SK-N-SH (cell line): Measurements from ENCODE around the gene SULT2B1. TPM values are rescaled to one million over a fixed set of nuclear protein-coding genes. Genes with fewer than 3 reads are reported as not detected.

ENCODE experiments used
- CTCF ChIA-PET: fragments of 300-600, 350-600 bp; formaldehyde crosslinking; extraction: SDS; loops from one replicate; lab custom pipeline; 2021; lab: Yijun Ruan, JAX
- POLR2A ChIA-PET: fragments of 350-600 bp; sonication (Branson Sonifier 250); formaldehyde crosslinking; extraction: SDS; loops from one replicate; lab custom pipeline; 2020; ENCODE audit warnings: antibody characterized with exemption, inconsistent platforms; lab: Yijun Ruan, JAX
- DNase-seq: peaks from one replicate; pipeline ENCODE4 v3.0.0; 2012
- H2AFZ ChIP-seq: fragments of 200-600 bp; sonication (generic); 2 replicates; pipeline ENCODE4 v1.8.1; 2016; ENCODE audit warnings: antibody characterized with exemption, mild to moderate bottlenecking, low read depth
- H3F3A ChIP-seq: fragments of 200-600 bp; sonication (generic); replicated peaks from 2 replicates; pipeline ENCODE3; 2016; ENCODE audit warnings: antibody characterized with exemption, mild to moderate bottlenecking; ENCODE audit not compliant: insufficient read depth
- H3K27ac ChIP-seq, 2 experiments: fragments of 200-500 bp in 1 of 2; fragments of 200-600 bp in 1 of 2; sonication (Bioruptor generic) in 1 of 2; sonication (generic), shearing (Covaris generic) in 1 of 2; 2 replicates each; pipeline versions ENCODE4 v1.5.1 to v1.6.1; 2014 to 2016; ENCODE audit warnings: low read depth in 2 of 2, inconsistent platforms in 1 of 2, low read length in 1 of 2, mild to moderate bottlenecking in 1 of 2, mixed read lengths in 1 of 2
- H3K27me3 ChIP-seq: fragments of 200-600 bp; sonication (generic), shearing (Covaris generic); 2 replicates; pipeline ENCODE4 v1.6.1; 2016; ENCODE audit warnings: mixed run types; ENCODE audit not compliant: insufficient read depth
- H3K36me3 ChIP-seq, 2 experiments: fragments of 200-500 bp in 1 of 2; fragments of 200-600 bp in 1 of 2; sonication (Bioruptor generic) in 1 of 2; sonication (generic) in 1 of 2; replicated peaks in 1 of 2; 2 replicates each; pipeline versions ENCODE3 to v1.5.1; 2014 to 2016; ENCODE audit warnings: low read length in 1 of 2, mild to moderate bottlenecking in 1 of 2; ENCODE audit not compliant: insufficient read depth in 2 of 2, control insufficient read depth in 1 of 2
- H3K4me1 ChIP-seq, 2 experiments: fragments of 200-500 bp in 1 of 2; fragments of 200-600 bp in 1 of 2; sonication (Bioruptor generic) in 1 of 2; sonication (generic), shearing (Covaris generic) in 1 of 2; 2 replicates each; pipeline versions ENCODE4 v1.5.1 to v1.6.1; 2014 to 2016; ENCODE audit warnings: low read depth in 1 of 2, low read length in 1 of 2, mixed run types in 1 of 2; ENCODE audit not compliant: insufficient read depth in 2 of 2, control insufficient read depth in 1 of 2
- H3K4me2 ChIP-seq: fragments of 200-600 bp; sonication (generic), shearing (Covaris generic); 2 replicates; pipeline ENCODE4 v1.6.1; 2017; ENCODE audit warnings: mixed run types
- H3K4me3 ChIP-seq, 2 experiments: fragments of 200-500 bp in 1 of 2; fragments of 200-600 bp in 1 of 2; sonication (Bioruptor generic) in 1 of 2; sonication (generic), shearing (Covaris generic) in 1 of 2; 2 replicates each; pipeline versions ENCODE4 v1.5.1 to v1.8.1; 2014 to 2016; ENCODE audit warnings: low read depth in 2 of 2, inconsistent platforms in 1 of 2, low read length in 1 of 2, mild to moderate bottlenecking in 1 of 2, mixed read lengths in 1 of 2, moderate library complexity in 1 of 2
- H3K79me2 ChIP-seq: fragments of 200-600 bp; sonication (generic); 2 replicates; pipeline ENCODE4 v1.8.1; 2017; ENCODE audit warnings: mild to moderate bottlenecking; ENCODE audit not compliant: insufficient read depth
- H3K9ac ChIP-seq: fragments of 200-600 bp; sonication (generic); 2 replicates; pipeline ENCODE4 v1.6.1; 2017; ENCODE audit warnings: mixed run types
- H3K9me2 ChIP-seq: fragments of 200-600 bp; sonication (generic); 2 replicates; pipeline ENCODE4 v1.6.1; 2017; ENCODE audit warnings: mixed run types
- H3K9me3 ChIP-seq: fragments of 200-600 bp; sonication (generic); 2 replicates; pipeline ENCODE4 v1.6.1; 2017; ENCODE audit warnings: mixed run types, mild to moderate bottlenecking, moderate library complexity
- H4K20me1 ChIP-seq: fragments of 200-600 bp; sonication (generic); 2 replicates; pipeline ENCODE4 v1.6.1; 2017; ENCODE audit warnings: mild to moderate bottlenecking, mixed run types; ENCODE audit not compliant: insufficient read depth
- CHD2 ChIP-seq: fragments of 150-350 bp; IDR thresholded peaks from 2 replicates; pipeline ENCODE4 v1.6.1; 2018; ENCODE audit warnings: low read length; ENCODE audit not compliant: partially characterized antibody
- ELF1 ChIP-seq: IDR thresholded peaks from 2 replicates; pipeline ENCODE4 v1.4.0; 2012
- FOSL2 ChIP-seq: IDR thresholded peaks from 2 replicates; pipeline ENCODE4 v1.4.0; 2012; ENCODE audit warnings: low read depth, mild to moderate bottlenecking, moderate library complexity, borderline replicate concordance
- GATA2 ChIP-seq: sonication (generic); formaldehyde crosslinking; IDR thresholded peaks from 2 replicates; pipeline ENCODE4 v1.5.0; 2020; ENCODE audit warnings: mild to moderate bottlenecking, missing genetic modification reagents
- JUND ChIP-seq: IDR thresholded peaks from 2 replicates; pipeline ENCODE4 v1.4.0; 2012
- RAD21 ChIP-seq: IDR thresholded peaks from 2 replicates; pipeline ENCODE4 v1.6.1; 2012; ENCODE audit warnings: mild to moderate bottlenecking, low read length
- RXRA ChIP-seq: IDR thresholded peaks from 2 replicates; pipeline ENCODE4 v1.4.0; 2012; ENCODE audit warnings: low read depth, mild to moderate bottlenecking, borderline replicate concordance
- SMC3 ChIP-seq: IDR thresholded peaks from 2 replicates; pipeline ENCODE4 v1.6.1; 2012; ENCODE audit warnings: low read depth, low read length, improper control_type of control experiment
- TCF12 ChIP-seq: IDR thresholded peaks from 2 replicates; pipeline ENCODE4 v1.4.0; 2012
- TEAD4 ChIP-seq: IDR thresholded peaks from 2 replicates; pipeline ENCODE4 v1.4.0; 2012; ENCODE audit warnings: mild to moderate bottlenecking, borderline replicate concordance; ENCODE audit not compliant: insufficient read depth
- YY1 ChIP-seq: IDR thresholded peaks from 2 replicates; pipeline ENCODE4 v1.4.0; 2012; ENCODE audit warnings: low read depth, mild to moderate bottlenecking
- WGBS: methylation state at CpG from one replicate; pipeline ENCODE4 v1.1.6; 2017; ENCODE audit warnings: low lambda C conversion rate; 5-methylcytosine and 5-hydroxymethylcytosine counted together
- polyA plus RNA-seq, 3 experiments: library from polyadenylated mRNA; depleted of rRNA; stranded (reverse); fragments of >200 nt; gene quantifications; 2 replicates each; pipeline ENCODE4 v1.2.3, GENCODE V29; 2012
- TF ChIP-seq, protein P1 (sequence below): fragments of 150-350 bp; IDR thresholded peaks from 2 replicates; pipeline ENCODE4 v1.6.1; 2017; ENCODE audit warnings: antibody characterized with exemption, low read length, low read depth, borderline replicate concordance
- TF ChIP-seq, protein P2 (sequence below): IDR thresholded peaks from 2 replicates; pipeline ENCODE4 v1.4.0; 2012; ENCODE audit warnings: low read depth, borderline replicate concordance
- TF ChIP-seq, protein P3 (sequence below): IDR thresholded peaks from 2 replicates; pipeline ENCODE4; 2012
- TF ChIP-seq, protein P4 (sequence below): fragments of 150-350 bp; IDR thresholded peaks from 2 replicates; pipeline ENCODE4 v1.6.1; 2016; ENCODE audit warnings: mild to moderate bottlenecking, low read depth, low read length
- TF ChIP-seq, protein P5 (sequence below): IDR thresholded peaks from 2 replicates; pipeline ENCODE4 v1.6.1; 2012; ENCODE audit warnings: mild to moderate bottlenecking, low read depth, low read length, moderate library complexity

Gene SULT2B1
- polyA plus RNA-seq, 1 of the 3 experiments (the other 2 are of a cell fraction), result 0.92 TPM

DNA sequence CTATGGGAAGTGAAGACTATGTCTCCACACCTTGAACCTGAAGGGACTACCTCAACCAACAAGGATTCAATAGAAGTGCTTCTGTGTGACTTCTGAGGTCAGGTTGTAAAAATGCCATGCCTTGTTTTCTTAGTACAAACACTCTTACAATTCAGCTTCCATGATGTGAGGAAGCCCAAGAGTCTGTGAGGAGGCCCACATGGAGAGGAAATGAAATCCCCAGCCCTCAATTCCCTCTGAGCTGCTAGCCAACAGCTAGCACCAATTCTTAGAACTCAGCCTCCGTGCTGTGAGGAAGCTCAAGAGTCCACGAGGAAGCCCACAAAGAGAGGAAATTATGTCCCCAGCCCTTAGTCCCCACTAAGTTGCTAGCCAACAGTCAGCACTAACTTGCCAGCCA, 27.8 kb upstream of the SULT2B1 start:
- no peak for DNase-seq
- no peaks in the 10 kb centered on the region for H3K36me3 ChIP-seq
- H3K27ac ChIP-seq, result no peak overlapping the region
- no peak overlapping the region for H3K4me2 ChIP-seq
- WGBS, result 17% methylated on average over 2 of the region's 2 CpGs
- no peak overlapping the region for H3K4me3 ChIP-seq
- no peaks in the 10 kb centered on the region for H3K9me2 ChIP-seq
- H3K9me3 ChIP-seq, result peaks cover 4% of the 10 kb centered on the region
- ChIA-PET POLR2A (interaction anchor here (0.6 kb wide), 1 partner anchor 54 kb away, joined by 3 read pairs; no protein-coding TSS in a partner anchor), CTCF (interaction anchor here (1.2 kb wide), 1 partner anchor 60 kb away, joined by 4 read pairs; no protein-coding TSS in a partner anchor)
- no peak overlapping the region for H3K9ac ChIP-seq
- H3K79me2 ChIP-seq, result no peaks in the 10 kb centered on the region
- TF ChIP-seq RXRA (no peak), FOSL2 (no peak), YY1 (no peak), ELF1 (no peak)
- TF ChIP-seq, protein P1, sequence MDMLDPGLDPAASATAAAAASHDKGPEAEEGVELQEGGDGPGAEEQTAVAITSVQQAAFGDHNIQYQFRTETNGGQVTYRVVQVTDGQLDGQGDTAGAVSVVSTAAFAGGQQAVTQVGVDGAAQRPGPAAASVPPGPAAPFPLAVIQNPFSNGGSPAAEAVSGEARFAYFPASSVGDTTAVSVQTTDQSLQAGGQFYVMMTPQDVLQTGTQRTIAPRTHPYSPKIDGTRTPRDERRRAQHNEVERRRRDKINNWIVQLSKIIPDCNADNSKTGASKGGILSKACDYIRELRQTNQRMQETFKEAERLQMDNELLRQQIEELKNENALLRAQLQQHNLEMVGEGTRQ, result no peak
- TF ChIP-seq, protein P2, sequence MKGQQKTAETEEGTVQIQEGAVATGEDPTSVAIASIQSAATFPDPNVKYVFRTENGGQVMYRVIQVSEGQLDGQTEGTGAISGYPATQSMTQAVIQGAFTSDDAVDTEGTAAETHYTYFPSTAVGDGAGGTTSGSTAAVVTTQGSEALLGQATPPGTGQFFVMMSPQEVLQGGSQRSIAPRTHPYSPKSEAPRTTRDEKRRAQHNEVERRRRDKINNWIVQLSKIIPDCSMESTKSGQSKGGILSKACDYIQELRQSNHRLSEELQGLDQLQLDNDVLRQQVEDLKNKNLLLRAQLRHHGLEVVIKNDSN, result no peak
- TF ChIP-seq, protein P3, sequence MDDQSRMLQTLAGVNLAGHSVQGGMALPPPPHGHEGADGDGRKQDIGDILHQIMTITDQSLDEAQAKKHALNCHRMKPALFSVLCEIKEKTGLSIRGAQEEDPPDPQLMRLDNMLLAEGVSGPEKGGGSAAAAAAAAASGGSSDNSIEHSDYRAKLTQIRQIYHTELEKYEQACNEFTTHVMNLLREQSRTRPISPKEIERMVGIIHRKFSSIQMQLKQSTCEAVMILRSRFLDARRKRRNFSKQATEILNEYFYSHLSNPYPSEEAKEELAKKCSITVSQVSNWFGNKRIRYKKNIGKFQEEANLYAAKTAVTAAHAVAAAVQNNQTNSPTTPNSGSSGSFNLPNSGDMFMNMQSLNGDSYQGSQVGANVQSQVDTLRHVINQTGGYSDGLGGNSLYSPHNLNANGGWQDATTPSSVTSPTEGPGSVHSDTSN, result no peak
- TF ChIP-seq, protein P4, sequence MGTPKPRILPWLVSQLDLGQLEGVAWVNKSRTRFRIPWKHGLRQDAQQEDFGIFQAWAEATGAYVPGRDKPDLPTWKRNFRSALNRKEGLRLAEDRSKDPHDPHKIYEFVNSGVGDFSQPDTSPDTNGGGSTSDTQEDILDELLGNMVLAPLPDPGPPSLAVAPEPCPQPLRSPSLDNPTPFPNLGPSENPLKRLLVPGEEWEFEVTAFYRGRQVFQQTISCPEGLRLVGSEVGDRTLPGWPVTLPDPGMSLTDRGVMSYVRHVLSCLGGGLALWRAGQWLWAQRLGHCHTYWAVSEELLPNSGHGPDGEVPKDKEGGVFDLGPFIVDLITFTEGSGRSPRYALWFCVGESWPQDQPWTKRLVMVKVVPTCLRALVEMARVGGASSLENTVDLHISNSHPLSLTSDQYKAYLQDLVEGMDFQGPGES, result no peak
- H3F3A ChIP-seq, result peaks cover 3% of the 10 kb centered on the region
- H3K27me3 ChIP-seq, result no peaks in the 10 kb centered on the region
- H2AFZ ChIP-seq, result no peak overlapping the region
- H3K4me1 ChIP-seq, result no peaks in the 10 kb centered on the region
- no peaks in the 10 kb centered on the region for H4K20me1 ChIP-seq

DNA sequence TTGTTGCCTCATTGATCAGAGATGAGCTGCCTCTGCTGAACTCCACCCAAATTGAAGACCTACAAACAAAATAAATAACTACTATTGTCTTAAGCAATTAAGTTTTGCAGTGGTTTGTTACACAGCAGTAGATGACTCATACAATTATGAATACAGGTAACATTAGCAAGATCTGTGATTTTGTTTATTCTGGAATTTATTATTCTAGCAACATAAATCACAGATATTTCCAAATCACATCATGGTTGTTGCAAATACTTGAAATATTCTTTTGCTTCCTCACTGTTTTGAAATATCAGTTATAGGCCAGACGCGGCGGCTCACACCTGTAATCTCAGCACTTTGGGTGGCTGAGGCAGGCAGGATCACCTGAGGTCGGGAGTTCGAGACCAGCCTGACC, 27.2 kb upstream of the SULT2B1 start:
- H3F3A ChIP-seq, result peaks cover 3% of the 10 kb centered on the region
- no peak for DNase-seq
- H3K9me3 ChIP-seq, result peaks cover 4% of the 10 kb centered on the region
- 79% methylated on average over 5 of the region's 5 CpGs for WGBS
- H3K27ac ChIP-seq, result no peak overlapping the region
- H3K4me1 ChIP-seq, result no peaks in the 10 kb centered on the region
- ChIA-PET CTCF (interaction anchor here (1.2 kb wide), 1 partner anchor 59 kb away, joined by 4 read pairs; no protein-coding TSS in a partner anchor), POLR2A (no interaction called here)
- H3K79me2 ChIP-seq, result no peaks in the 10 kb centered on the region
- no peaks in the 10 kb centered on the region for H3K27me3 ChIP-seq
- no peak overlapping the region for H3K9ac ChIP-seq
- no peaks in the 10 kb centered on the region for H3K9me2 ChIP-seq
- no peak overlapping the region for H3K4me2 ChIP-seq
- H3K36me3 ChIP-seq, result no peaks in the 10 kb centered on the region
- no peak overlapping the region for H3K4me3 ChIP-seq
- TF ChIP-seq CHD2 (no peak), RXRA (no peak), SMC3 (no peak), GATA2 (CRISPR knock-in tag) (no peak), YY1 (no peak), TEAD4 (no peak), TCF12 (no peak), RAD21 (no peak), JUND (no peak)
- TF ChIP-seq, protein P5, sequence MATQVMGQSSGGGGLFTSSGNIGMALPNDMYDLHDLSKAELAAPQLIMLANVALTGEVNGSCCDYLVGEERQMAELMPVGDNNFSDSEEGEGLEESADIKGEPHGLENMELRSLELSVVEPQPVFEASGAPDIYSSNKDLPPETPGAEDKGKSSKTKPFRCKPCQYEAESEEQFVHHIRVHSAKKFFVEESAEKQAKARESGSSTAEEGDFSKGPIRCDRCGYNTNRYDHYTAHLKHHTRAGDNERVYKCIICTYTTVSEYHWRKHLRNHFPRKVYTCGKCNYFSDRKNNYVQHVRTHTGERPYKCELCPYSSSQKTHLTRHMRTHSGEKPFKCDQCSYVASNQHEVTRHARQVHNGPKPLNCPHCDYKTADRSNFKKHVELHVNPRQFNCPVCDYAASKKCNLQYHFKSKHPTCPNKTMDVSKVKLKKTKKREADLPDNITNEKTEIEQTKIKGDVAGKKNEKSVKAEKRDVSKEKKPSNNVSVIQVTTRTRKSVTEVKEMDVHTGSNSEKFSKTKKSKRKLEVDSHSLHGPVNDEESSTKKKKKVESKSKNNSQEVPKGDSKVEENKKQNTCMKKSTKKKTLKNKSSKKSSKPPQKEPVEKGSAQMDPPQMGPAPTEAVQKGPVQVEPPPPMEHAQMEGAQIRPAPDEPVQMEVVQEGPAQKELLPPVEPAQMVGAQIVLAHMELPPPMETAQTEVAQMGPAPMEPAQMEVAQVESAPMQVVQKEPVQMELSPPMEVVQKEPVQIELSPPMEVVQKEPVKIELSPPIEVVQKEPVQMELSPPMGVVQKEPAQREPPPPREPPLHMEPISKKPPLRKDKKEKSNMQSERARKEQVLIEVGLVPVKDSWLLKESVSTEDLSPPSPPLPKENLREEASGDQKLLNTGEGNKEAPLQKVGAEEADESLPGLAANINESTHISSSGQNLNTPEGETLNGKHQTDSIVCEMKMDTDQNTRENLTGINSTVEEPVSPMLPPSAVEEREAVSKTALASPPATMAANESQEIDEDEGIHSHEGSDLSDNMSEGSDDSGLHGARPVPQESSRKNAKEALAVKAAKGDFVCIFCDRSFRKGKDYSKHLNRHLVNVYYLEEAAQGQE, result no peak
- H2AFZ ChIP-seq, result no peak overlapping the region
- H4K20me1 ChIP-seq, result no peaks in the 10 kb centered on the region
